GM12872 (cell line): ENCODE results near the gene FRMD4A.

ENCODE experiments used
- CTCF ChIP-seq: IDR thresholded peaks from 3 replicates; pipeline ENCODE4 v1.5.1; 2011; ENCODE audit warnings: low read depth, mild to moderate bottlenecking, low read length, moderate library complexity; ENCODE audit not compliant: insufficient read depth

Gene FRMD4A

DNA sequence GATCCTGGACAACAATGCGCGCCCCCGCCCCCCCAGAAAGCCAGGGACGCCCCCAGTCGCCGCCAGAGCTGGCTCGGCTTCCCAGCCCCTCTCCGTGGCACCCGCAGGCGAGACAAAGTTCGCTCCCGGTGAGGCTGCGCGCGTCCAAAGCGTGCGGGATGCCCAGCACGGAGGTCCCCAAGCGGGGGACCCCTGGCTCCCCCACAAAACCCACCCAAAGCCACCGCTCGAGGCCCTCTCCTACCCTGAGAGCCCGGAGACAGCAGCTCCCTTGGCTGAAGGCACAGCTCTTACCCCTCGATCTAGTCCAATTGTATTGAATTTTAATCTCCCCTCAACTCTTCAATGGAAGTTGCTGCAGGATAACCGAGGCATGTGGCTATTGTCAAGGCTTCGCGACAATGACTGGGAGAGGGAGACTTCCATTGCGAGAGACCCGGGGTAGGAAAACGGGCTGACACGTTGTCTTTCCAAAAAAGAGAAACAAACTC is 438.7 kb downstream of the FRMD4A start:
- TF ChIP-seq CTCF = no peak

- no peak for TF ChIP-seq CTCF
Observed at GRCh38 chr10:13891128-13892000, 439.4 kb downstream of the FRMD4A start.

DNA sequence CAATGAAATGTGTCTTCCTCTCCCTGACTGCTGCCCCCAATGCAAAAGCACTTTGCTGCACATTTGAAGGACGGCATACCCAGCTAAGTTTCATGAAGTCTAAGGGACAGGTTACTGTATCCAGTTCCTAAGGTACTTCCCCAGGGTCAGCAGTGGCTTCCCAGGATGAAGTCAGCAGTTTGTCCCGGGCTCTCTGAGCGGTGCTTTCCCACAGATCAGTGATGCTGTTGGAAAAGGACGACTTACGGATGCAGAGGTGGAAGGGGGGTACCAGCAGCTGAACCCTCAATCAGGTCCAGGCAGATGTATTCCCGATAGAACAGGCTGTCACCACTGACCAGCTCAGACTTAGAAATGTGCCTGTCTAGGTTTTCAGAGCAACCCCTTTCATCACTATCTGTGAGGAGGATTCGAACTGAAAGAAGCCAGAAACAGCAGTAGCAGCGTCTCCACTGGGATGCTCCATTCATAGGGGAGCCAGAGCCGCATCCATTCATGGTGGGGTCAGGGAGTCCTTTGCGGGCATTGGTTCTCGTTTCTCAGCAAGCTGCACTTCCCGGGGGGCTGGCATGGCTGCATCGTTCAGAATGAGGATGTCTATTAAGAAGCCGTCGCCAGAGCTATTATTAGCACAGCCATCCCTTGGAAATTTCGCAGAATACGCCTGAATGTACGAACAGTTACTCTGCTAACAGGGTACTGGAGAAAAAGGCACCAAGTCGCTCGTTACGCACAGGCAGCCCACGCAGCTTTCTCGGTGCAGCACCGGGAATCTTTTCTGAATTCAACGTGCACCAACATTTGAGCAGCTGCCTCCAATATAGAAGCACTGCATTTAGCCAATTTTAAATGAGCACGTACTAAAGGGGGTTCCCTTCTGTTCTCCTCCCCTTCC is 440.2 kb downstream of the FRMD4A start:
- TF ChIP-seq CTCF = no peak

- TF ChIP-seq CTCF = no peak
Observed at GRCh38 chr10:13887761-13888160, 443.0 kb downstream of the FRMD4A start.

- TF ChIP-seq CTCF = no peak
Observed at GRCh38 chr10:13885238-13885990, 445.3 kb downstream of the FRMD4A start.

DNA sequence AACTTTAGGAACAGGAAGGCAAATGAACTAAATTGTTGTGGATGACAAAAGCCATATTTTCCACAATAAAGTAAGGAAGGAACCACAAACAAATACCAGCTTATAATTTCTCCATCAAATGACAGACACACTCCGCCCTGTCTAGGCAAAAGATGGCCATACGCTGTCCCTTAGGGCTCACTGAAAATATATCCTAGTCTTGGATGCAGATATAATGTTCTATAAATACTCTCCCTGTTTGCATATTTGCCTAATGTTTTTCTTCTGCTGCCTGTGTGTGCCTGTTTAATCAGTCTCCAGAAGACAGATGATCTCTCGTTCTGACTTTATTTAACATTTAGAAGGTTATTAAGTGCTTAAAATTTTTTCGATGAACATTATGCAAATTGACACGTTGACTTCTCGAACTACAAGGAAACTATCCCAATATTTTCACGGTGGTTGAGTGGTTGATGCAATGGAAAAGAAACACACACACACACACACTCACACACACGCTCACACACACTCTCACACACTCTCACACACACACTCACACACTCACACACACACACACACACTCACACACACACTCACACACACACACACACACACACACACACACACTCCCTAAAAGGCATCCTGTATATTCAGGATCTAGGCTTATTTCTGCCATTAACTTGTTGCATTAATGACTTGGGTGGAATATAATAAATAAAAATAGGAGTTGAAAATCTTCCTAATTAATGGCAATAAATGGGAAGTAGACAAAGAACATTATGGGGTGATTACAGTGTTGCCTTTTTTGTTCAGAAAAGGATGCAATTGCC is 446.9 kb downstream of the FRMD4A start:
- no peak for TF ChIP-seq CTCF
